Lung (tissue), 12 donors: Measurements from ENCODE around the gene CDKN2B-AS1. TPM values are rescaled to one million over a fixed set of nuclear protein-coding genes. Genes with fewer than 3 reads are reported as not detected.

Experiments
- ATAC-seq: fragments of 200-7000 bp; cut with Tn5 transposase; one replicate; pipeline ENCODE4 v1.9.1; 2020; ENCODE audit warnings: moderate number of reproducible peaks; ENCODE audit not compliant: insufficient read depth, low FRiP score
- DNase-seq, 3 donors: peaks; one replicate each; pipeline ENCODE4 v3.0.0-alpha.2; 2013 to 2017
- H3K27ac ChIP-seq, 2 donors: one replicate each; pipeline ENCODE4 v1.5.1; 2013; ENCODE audit warnings: mild to moderate bottlenecking in 2 of 2, moderate library complexity in 2 of 2, control low read depth in 1 of 2, inconsistent platforms in 1 of 2, low read depth in 1 of 2, low read length in 1 of 2
- H3K27me3 ChIP-seq, 3 donors: one replicate each; pipeline ENCODE4 v1.5.1; 2013; ENCODE audit warnings: low read length in 2 of 3; ENCODE audit not compliant: control insufficient read depth in 3 of 3, insufficient read depth in 3 of 3
- H3K36me3 ChIP-seq, 4 donors: one replicate each; pipeline ENCODE4 v1.5.1; 2013; ENCODE audit warnings: low read length in 4 of 4, mild to moderate bottlenecking in 1 of 4, moderate library complexity in 1 of 4; ENCODE audit not compliant: control insufficient read depth in 4 of 4, insufficient read depth in 4 of 4
- H3K4me1 ChIP-seq, 5 donors: one replicate each; pipeline ENCODE4 v1.5.1; 2013; ENCODE audit warnings: low read length in 5 of 5, mild to moderate bottlenecking in 2 of 5, moderate library complexity in 1 of 5; ENCODE audit not compliant: control insufficient read depth in 5 of 5, insufficient read depth in 5 of 5
- H3K4me3 ChIP-seq: one replicate; pipeline ENCODE4 v1.5.1; 2013; ENCODE audit warnings: mild to moderate bottlenecking, control low read depth, moderate library complexity
- H3K9ac ChIP-seq, 2 donors: one replicate each; pipeline ENCODE4 v1.5.1; 2013; ENCODE audit warnings: low read length in 2 of 2, control low read depth in 1 of 2; ENCODE audit not compliant: insufficient read depth in 1 of 2
- H3K9me3 ChIP-seq, 4 donors: one replicate each; pipeline ENCODE4 v1.5.1; 2013; ENCODE audit warnings: low read length in 3 of 4, mild to moderate bottlenecking in 1 of 4, moderate library complexity in 1 of 4; ENCODE audit not compliant: control insufficient read depth in 4 of 4, insufficient read depth in 3 of 4
- CTCF ChIP-seq: IDR thresholded peaks from 2 replicates; pipeline ENCODE4 v1.5.1; 2012; ENCODE audit warnings: mild to moderate bottlenecking; ENCODE audit errors: control extremely low read depth, extremely low read depth
- WGBS, 2 donors: extraction: QIAGEN DNeasy Blood & Tissue Kit; methylation state at CpG; one replicate each; pipeline ENCODE4 v1.1.7; 2013; 5-methylcytosine and 5-hydroxymethylcytosine counted together
- polyA plus RNA-seq, 2 donors: library from polyadenylated mRNA; stranded (reverse); fragments of 200-250 nt; gene quantifications; one replicate each; pipeline ENCODE4 v1.2.1, GENCODE V29; 2013
- total RNA-seq, 2 donors: library from RNA; depleted of rRNA in 1 of 2; stranded (reverse); fragments of >200 nt in 1 of 2; gene quantifications; one replicate each; pipeline ENCODE4 v1.2.1, GENCODE V29; 2014 to 2021
- donor health status: control.
- donor health status: control.
- donor health status: Bipolar disorder and iron deficiency.
- donor health status: healthy.
- donor health status: DM: yes; HTN: yes; CAD: no.

CDKN2B-AS1 gene
- total and polyA plus RNA-seq, 4 donors: 0.32 to 1.2 (median 0.59) TPM

- Histone ChIP-seq H3K9ac (no peak overlapping the region), H3K4me3 (no peak overlapping the region), H3K9me3 (no peaks in the 10 kb centered on the region), H3K27ac (no peak overlapping the region), H3K36me3 (no peaks in the 10 kb centered on the region), H3K27me3 (no peaks in the 10 kb centered on the region), H3K4me1 (no peaks in the 10 kb centered on the region)
- TF ChIP-seq CTCF: no peak
- ATAC-seq (no peak), DNase-seq (no peak)
Observed at GRCh38 chr9:22148876-22149637, 154.5 kb downstream of the CDKN2B-AS1 start.

- Histone ChIP-seq H3K27ac (no peak overlapping the region), H3K9me3 (no peaks in the 10 kb centered on the region), H3K4me1 (no peaks in the 10 kb centered on the region), H3K4me3 (no peak overlapping the region), H3K27me3 (no peaks in the 10 kb centered on the region), H3K36me3 (no peaks in the 10 kb centered on the region), H3K9ac (no peak overlapping the region)
- no peak for TF ChIP-seq CTCF
- 98 to 99% methylated on average over 10 of the region's 10 CpGs for WGBS, 2 donors
- ATAC-seq (no peak), DNase-seq (no peak)
Observed at GRCh38 chr9:22154064-22154463, 159.5 kb downstream of the CDKN2B-AS1 start.

DNA sequence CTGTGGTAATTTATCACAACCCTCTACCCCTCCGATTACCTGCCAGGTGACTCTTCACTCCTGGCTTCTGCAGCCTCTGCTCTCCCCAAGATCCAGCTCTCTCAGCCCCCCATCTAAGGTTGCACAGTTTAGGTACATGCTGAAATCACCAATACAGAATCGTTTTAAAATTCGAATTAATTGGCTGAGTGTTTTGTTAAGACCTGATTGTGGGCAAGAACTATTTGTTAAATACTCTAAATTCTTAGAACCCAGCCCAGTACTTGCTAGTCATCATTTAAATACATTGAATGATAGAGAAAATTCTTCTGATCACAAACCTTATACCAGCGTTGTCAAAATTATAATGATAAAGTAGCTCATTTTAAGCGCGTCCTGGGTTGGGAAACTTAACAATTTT is 162.0 kb downstream of the CDKN2B-AS1 start:
- no peak overlapping the region for H3K4me3 ChIP-seq
- DNase-seq (no peak), ATAC-seq (no peak)
- no peak for TF ChIP-seq CTCF
- peaks cover 0 to 1% (median 0%) of the 10 kb centered on the region in 5 donors for H3K4me1 ChIP-seq
- WGBS, 2 donors: 91 to 95% methylated on average over 6 of the region's 6 CpGs
- H3K36me3 ChIP-seq: no peaks in the 10 kb centered on the region
- no peaks in the 10 kb centered on the region for H3K9me3 ChIP-seq
- H3K27me3 ChIP-seq: no peaks in the 10 kb centered on the region
- H3K9ac ChIP-seq: no peak overlapping the region
- no peak overlapping the region for H3K27ac ChIP-seq

- Histone ChIP-seq H3K9me3 (no peaks in the 10 kb centered on the region), H3K36me3 (no peaks in the 10 kb centered on the region), H3K27ac (no peak overlapping the region), H3K4me3 (no peak overlapping the region), H3K4me1 (peaks cover 0 to 1% (median 0%) of the 10 kb centered on the region in 5 donors), H3K27me3 (no peaks in the 10 kb centered on the region), H3K9ac (no peak overlapping the region)
- ATAC-seq (no peak), DNase-seq (no peak)
- no peak for TF ChIP-seq CTCF
Observed at GRCh38 chr9:22157276-22157675, 162.7 kb downstream of the CDKN2B-AS1 start.
